CD4-positive, alpha-beta T cell treated with Interleukin-21 for 1 hour (primary cell): Measurements from ENCODE around the gene PEX16.

ENCODE experiments used
- DNase-seq: peaks from one replicate; pipeline ENCODE4 v3.0.0-alpha.2; 2020

Gene PEX16

DNA sequence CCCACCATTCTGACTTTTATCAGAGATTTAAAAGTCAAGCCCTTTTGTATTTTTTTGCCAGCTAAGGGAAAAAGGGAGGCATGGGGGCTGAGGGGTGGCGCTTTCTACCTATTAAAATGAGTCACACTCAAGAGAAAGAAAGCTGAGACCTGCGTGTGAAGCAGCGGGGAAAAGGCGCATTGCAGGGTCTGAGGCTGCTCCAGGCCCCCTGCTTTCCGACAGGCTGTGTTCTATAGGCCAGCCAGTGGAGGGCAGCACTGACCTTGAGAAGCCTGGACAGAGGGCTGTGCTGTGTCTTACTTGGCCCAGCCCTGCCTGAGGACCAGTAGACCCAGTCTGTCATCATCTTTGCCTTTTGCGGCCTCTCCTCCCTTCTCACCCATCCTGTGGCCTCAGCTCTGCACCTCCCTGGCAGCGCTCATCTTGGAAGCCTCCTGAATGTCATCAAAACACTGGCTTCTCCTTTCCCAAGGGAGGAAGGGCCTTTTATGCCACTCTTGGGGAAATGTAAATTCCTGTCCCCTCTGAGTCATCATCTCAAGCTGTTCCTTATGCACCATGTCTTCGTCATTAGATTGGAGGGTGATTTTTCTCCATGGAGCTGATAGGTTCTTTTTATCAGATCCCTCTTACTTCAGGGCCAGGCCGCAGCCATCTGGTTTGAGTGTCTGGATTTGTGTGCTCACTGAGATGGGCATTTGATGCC, 44.9 kb downstream of the PEX16 start:
- DNase-seq: peak; percentile 47

DNA sequence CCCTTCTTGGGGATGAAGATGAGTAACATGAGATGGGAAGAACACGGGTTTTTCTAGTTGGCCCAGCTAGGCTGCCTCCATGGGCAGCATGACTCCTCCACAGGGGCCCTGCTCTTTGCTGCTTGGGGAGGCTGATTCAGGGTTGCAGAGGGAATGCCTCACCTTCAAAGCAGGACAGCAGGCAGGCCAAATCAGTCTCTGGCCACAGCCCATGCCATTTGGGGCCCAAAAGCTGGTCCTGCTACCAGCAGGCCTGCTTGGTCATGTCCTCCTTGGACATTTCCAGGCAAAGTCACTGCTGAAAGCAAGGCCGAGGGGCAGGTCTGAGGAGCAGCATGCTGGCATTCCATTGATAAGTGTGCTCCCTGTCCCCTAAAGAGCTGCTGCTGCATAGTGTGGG, 46.0 kb downstream of the PEX16 start:
- DNase-seq: no peak

DNA sequence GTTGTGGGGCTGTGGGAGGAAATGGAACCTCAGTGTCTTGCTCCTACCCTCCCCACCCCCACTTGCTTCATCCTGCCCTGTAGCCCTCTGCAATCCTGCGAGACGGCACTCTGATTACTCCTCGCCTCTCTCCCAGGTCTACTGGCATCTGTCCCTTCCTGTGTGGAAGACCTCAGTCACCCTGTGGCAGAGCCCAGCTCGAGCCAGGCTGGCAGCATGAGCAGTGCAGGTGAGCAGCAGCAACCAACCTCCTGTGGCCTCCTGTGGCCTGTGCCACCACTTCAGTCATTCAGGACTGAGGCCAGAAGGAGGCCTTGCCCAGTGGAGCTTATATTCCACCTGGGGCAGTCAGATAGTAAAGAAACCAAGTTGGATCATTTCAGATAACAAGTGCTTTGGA, 47.0 kb downstream of the PEX16 start:
- DNase-seq: no peak

DNA sequence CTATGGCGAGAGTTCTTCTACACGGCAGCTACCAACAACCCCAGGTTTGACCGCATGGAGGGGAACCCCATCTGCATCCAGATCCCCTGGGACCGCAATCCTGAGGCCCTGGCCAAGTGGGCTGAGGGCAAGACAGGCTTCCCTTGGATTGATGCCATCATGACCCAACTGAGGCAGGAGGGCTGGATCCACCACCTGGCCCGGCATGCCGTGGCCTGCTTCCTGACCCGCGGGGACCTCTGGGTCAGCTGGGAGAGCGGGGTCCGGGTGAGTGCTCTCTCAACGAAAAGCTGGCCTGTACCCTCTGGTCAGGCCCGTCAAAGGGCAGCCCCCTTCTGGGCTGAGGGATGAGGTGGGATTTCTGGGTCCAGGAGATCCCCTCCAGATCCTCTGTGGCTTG, 48.1 kb downstream of the PEX16 start:
- no peak for DNase-seq

DNA sequence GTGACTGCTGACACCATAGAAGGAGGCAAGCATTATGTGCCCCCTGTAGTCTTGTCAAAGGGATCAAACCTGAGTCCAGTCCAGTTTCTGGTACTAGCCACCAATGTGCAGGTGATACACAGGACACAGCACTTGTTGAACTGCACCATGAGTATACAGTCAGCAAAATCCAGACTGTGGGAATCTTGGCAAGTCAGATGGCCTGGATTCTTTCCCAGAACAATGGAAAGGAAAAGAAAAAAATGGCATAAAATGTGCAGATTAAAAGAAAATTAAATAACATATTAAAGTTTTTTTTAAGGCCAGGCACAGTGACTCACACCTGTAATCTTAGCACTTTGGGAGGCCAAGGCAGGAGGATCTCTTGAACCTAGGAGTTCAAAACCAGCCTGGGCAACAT, 53.6 kb downstream of the PEX16 start:
- no peak for DNase-seq

DNA sequence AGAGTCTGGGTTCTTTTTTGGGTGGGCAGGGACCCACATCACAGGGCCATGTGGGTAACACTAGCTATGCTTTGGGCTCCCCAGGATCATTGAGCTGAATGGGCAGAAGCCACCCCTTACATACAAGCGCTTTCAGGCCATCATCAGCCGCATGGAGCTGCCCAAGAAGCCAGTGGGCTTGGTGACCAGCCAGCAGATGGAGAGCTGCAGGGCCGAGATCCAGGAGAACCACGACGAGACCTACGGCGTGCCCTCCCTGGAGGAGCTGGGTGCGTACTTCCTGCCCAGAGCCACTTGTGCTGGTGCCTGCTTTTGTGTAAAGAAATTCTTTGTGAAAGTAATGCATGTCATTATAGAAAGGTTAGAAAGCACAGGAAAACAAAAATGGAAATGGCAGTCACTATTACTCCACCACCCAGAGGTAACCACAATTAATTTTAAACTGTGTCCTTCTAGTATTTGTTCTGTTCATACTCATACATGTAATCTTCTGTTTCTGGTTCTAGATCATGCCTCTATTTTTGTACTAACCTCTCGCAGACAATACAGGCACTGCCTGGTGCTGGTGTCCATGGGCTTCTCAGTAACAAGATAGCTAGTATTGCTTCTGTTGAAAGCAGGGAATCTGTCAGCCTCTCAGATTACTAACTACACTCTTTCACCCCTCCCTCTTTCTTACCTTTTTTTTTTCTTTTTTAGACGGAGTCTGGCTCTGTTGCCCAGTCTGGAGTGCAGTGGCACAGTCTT, 56.7 kb downstream of the PEX16 start:
- no peak for DNase-seq

DNA sequence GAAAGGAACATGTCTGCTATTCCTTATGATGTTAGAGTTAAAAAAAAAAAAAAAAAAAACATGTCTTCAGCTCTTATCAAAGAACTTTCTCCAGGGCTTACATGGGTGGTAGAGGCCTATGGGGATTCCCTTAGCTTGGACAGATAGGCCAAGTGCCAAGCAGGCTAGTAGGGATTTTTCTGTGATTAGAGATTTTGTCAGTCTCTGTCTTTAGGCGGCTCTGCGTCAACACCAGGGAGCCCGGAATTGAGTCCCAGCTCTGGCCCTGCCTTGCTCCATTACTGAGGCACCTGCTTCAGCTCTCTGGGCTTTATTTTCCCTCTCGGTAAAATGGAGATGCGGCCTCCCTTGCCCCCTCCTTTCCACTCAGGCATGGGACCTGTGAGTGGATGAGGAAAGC, 57.3 kb downstream of the PEX16 start:
- DNase-seq: no peak
